ENCODE results near the gene HUNK.

DNA sequence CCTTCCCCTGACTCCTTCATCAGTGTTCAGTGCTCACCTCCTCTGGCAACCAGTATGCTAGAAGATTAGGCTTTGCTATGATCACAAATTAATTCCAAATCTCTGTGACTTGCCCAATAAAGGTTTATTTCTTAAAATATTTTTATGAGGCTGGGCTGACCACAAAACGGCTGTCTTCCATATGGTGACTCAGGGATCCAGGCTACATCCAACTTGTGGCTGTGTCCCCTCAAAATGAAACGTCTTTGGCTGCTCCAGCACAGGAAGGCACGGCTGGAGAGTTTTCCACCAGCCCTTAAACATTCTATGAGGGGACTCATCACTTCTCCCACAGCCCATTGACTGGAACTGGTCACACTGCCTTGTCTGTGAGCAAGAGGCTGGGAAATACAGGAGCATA is 131.5 kb downstream of the HUNK start:
- TF ChIP-seq, protein P1, sequence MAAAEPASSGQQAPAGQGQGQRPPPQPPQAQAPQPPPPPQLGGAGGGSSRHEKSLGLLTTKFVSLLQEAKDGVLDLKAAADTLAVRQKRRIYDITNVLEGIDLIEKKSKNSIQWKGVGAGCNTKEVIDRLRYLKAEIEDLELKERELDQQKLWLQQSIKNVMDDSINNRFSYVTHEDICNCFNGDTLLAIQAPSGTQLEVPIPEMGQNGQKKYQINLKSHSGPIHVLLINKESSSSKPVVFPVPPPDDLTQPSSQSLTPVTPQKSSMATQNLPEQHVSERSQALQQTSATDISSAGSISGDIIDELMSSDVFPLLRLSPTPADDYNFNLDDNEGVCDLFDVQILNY (CRISPR knock-in tag; IDR thresholded peaks at IDR 0.05): no peak
- TF ChIP-seq, protein P2, sequence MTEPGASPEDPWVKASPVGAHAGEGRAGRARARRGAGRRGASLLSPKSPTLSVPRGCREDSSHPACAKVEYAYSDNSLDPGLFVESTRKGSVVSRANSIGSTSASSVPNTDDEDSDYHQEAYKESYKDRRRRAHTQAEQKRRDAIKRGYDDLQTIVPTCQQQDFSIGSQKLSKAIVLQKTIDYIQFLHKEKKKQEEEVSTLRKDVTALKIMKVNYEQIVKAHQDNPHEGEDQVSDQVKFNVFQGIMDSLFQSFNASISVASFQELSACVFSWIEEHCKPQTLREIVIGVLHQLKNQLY (CRISPR knock-in tag; IDR thresholded peaks at IDR 0.05): no peak
- no peak for TF ChIP-seq SMAD3 (CRISPR knock-in tag; IDR thresholded peaks at IDR 0.05; ENCODE audit: borderline replicate concordance)
- no peak for TF ChIP-seq NR3C1 (CRISPR knock-in tag; conservative IDR thresholded peaks at IDR 0.05; ENCODE audit: low read depth)
- TF ChIP-seq, protein P3, sequence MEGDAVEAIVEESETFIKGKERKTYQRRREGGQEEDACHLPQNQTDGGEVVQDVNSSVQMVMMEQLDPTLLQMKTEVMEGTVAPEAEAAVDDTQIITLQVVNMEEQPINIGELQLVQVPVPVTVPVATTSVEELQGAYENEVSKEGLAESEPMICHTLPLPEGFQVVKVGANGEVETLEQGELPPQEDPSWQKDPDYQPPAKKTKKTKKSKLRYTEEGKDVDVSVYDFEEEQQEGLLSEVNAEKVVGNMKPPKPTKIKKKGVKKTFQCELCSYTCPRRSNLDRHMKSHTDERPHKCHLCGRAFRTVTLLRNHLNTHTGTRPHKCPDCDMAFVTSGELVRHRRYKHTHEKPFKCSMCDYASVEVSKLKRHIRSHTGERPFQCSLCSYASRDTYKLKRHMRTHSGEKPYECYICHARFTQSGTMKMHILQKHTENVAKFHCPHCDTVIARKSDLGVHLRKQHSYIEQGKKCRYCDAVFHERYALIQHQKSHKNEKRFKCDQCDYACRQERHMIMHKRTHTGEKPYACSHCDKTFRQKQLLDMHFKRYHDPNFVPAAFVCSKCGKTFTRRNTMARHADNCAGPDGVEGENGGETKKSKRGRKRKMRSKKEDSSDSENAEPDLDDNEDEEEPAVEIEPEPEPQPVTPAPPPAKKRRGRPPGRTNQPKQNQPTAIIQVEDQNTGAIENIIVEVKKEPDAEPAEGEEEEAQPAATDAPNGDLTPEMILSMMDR (IDR thresholded peaks at IDR 0.05): no peak
- no peak for TF ChIP-seq JUN (CRISPR knock-in tag; IDR thresholded peaks at IDR 0.05)
- no peak for TF ChIP-seq ETV6 (CRISPR knock-in tag; IDR thresholded peaks at IDR 0.05)
- TF ChIP-seq, protein P4, sequence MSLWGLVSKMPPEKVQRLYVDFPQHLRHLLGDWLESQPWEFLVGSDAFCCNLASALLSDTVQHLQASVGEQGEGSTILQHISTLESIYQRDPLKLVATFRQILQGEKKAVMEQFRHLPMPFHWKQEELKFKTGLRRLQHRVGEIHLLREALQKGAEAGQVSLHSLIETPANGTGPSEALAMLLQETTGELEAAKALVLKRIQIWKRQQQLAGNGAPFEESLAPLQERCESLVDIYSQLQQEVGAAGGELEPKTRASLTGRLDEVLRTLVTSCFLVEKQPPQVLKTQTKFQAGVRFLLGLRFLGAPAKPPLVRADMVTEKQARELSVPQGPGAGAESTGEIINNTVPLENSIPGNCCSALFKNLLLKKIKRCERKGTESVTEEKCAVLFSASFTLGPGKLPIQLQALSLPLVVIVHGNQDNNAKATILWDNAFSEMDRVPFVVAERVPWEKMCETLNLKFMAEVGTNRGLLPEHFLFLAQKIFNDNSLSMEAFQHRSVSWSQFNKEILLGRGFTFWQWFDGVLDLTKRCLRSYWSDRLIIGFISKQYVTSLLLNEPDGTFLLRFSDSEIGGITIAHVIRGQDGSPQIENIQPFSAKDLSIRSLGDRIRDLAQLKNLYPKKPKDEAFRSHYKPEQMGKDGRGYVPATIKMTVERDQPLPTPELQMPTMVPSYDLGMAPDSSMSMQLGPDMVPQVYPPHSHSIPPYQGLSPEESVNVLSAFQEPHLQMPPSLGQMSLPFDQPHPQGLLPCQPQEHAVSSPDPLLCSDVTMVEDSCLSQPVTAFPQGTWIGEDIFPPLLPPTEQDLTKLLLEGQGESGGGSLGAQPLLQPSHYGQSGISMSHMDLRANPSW (CRISPR knock-in tag; conservative IDR thresholded peaks at IDR 0.05; ENCODE audit: low read depth): no peak
- no peak for TF ChIP-seq CBFB (CRISPR knock-in tag; IDR thresholded peaks at IDR 0.05; ENCODE audit: low read depth)
- TF ChIP-seq NFE2L1 (CRISPR knock-in tag; IDR thresholded peaks at IDR 0.05): no peak
- TF ChIP-seq NFYB (CRISPR knock-in tag; conservative IDR thresholded peaks at IDR 0.05; ENCODE audit: low read depth): no peak
- TF ChIP-seq ZNF416 (CRISPR knock-in tag; IDR thresholded peaks at IDR 0.05): no peak
- TF ChIP-seq, protein P5, sequence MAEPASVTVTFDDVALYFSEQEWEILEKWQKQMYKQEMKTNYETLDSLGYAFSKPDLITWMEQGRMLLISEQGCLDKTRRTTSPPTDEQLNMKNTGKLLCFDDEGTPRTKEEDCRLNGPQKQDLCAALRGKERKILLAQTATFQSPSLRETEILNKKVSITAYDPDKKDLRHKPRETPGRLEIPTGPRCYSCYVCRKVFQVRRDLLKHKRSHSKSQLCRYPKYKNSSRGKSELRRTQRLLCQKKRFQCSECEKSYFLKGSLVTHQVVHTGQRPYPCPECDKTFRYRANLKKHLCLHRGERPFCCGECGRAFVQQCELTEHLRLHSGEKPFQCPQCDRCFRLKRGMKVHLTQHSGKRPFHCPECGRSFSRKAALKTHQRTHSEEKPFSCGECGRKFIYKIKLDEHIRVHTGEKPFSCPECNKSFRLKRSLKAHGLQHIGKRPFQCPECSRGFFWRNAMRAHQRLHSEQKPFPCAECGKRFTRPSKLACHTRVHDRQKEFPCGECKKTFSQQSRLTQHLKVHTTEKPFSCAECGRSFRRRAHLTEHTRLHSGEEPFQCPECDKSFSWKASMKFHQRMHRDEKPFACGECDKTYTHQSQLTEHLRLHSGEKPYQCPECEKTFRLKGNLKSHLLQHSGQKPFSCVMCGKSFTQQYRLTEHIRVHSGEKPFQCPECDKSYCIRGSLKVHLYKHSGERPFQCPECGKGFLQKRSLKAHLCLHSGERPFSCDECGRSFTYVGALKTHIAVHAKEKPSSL (CRISPR knock-in tag; conservative IDR thresholded peaks at IDR 0.05): no peak
